ENCODE results near the gene E2F2. TPM values are rescaled to one million over a fixed set of nuclear protein-coding genes. Genes with fewer than 3 reads are reported as not detected.

Gene E2F2
- total and polyA plus RNA-seq, 2 experiments from 2014 or later = 0.78 to 3.4 TPM

DNA sequence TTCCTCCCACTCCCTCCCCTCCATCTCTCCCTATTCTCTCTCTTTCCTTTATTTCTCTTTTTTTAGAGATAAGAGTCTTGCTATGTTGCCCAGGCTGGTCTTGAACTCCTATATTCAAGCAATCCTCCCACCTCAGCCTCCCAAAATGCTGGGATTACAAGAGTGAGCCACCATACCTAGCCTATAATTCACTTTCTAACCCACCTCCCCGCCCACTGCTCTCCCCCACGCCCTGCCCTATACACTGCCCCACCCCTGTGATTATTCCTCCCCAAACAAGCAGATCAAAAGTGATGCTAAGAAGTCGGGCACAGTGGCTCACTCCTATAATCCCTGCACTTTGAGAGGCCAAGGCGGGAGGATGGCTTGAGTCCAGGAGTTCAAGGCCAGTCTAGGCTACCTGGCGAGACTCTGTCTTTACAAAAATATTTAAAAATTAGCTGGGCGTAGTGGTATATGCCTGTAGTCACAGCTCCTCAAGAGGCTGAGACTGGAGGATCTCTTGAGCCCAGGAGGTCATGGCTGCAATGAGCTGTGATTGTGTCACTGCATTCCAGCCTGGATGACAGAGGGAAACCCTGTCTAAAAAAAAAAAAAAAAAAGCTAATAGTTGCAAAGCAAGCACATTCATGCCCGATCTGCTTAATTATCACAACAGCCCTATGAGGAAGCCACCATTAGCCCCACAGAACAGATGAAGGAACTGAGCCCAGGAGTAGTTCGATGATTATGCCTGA is 12.8 kb upstream of the E2F2 start:
- no peaks in the 10 kb centered on the region for H3K36me3 ChIP-seq (ENCODE audit: insufficient read depth)
- H3K27ac Mint-ChIP-seq = no peak overlapping the region
- no peaks in the 10 kb centered on the region for H3K9me3 Mint-ChIP-seq
- no peak overlapping the region for H3K27ac ChIP-seq (ENCODE audit: low read depth)
- H3K4me2 ChIP-seq = no peak overlapping the region
- H3K4me1 Mint-ChIP-seq = peaks cover 15% of the 10 kb centered on the region
- H3F3A ChIP-seq (replicated peaks; ENCODE audit: low read depth) = peaks cover 3% of the 10 kb centered on the region; the same call in 1 of the 2 replicates
- DNase-seq (ENCODE audit: low spot score) (no peak), ATAC-seq (no peak)
- no peaks in the 10 kb centered on the region for H3K27me3 ChIP-seq (ENCODE audit: insufficient read depth)
- peaks cover 8% of the 10 kb centered on the region; the same call in 1 of the 2 replicates for H3K4me1 ChIP-seq (ENCODE audit: insufficient read depth)
- no peak overlapping the region for H3K4me3 Mint-ChIP-seq
- peaks cover 12% of the 10 kb centered on the region for H3K27me3 Mint-ChIP-seq (ENCODE audit: insufficient read depth, low read depth, poor library complexity)
- no peaks in the 10 kb centered on the region for H4K20me1 ChIP-seq (replicated peaks; ENCODE audit: insufficient read depth)
- no peak for TF ChIP-seq JUNB (IDR thresholded peaks at IDR 0.05; ENCODE audit: unreplicated experiment)
- TF ChIP-seq CREB1 (CRISPR knock-in tag; IDR thresholded peaks at IDR 0.05; ENCODE audit: low read depth) = no peak
- TF ChIP-seq CTCF (conservative IDR thresholded peaks at IDR 0.05; ENCODE audit: low read depth in 2 of 2) = no peak
- no peak for TF ChIP-seq STAT1 (IDR thresholded peaks at IDR 0.05; ENCODE audit: unreplicated experiment)
- no peak for TF ChIP-seq NANOG (IDR thresholded peaks at IDR 0.05; ENCODE audit: borderline replicate concordance)
- no peak for TF ChIP-seq EZH2 (IDR thresholded peaks at IDR 0.05; ENCODE audit: low read depth, unreplicated experiment)
- TF ChIP-seq, protein P1, sequence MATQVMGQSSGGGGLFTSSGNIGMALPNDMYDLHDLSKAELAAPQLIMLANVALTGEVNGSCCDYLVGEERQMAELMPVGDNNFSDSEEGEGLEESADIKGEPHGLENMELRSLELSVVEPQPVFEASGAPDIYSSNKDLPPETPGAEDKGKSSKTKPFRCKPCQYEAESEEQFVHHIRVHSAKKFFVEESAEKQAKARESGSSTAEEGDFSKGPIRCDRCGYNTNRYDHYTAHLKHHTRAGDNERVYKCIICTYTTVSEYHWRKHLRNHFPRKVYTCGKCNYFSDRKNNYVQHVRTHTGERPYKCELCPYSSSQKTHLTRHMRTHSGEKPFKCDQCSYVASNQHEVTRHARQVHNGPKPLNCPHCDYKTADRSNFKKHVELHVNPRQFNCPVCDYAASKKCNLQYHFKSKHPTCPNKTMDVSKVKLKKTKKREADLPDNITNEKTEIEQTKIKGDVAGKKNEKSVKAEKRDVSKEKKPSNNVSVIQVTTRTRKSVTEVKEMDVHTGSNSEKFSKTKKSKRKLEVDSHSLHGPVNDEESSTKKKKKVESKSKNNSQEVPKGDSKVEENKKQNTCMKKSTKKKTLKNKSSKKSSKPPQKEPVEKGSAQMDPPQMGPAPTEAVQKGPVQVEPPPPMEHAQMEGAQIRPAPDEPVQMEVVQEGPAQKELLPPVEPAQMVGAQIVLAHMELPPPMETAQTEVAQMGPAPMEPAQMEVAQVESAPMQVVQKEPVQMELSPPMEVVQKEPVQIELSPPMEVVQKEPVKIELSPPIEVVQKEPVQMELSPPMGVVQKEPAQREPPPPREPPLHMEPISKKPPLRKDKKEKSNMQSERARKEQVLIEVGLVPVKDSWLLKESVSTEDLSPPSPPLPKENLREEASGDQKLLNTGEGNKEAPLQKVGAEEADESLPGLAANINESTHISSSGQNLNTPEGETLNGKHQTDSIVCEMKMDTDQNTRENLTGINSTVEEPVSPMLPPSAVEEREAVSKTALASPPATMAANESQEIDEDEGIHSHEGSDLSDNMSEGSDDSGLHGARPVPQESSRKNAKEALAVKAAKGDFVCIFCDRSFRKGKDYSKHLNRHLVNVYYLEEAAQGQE (IDR thresholded peaks at IDR 0.05; ENCODE audit: unreplicated experiment) = no peak
- no peak for TF ChIP-seq ZNF331 (CRISPR knock-in tag; IDR thresholded peaks at IDR 0.05; ENCODE audit: low read depth)
- TF ChIP-seq, protein P2, sequence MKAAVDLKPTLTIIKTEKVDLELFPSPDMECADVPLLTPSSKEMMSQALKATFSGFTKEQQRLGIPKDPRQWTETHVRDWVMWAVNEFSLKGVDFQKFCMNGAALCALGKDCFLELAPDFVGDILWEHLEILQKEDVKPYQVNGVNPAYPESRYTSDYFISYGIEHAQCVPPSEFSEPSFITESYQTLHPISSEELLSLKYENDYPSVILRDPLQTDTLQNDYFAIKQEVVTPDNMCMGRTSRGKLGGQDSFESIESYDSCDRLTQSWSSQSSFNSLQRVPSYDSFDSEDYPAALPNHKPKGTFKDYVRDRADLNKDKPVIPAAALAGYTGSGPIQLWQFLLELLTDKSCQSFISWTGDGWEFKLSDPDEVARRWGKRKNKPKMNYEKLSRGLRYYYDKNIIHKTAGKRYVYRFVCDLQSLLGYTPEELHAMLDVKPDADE (IDR thresholded peaks at IDR 0.05) = no peak
- TF ChIP-seq POLR2AphosphoS5 (IDR thresholded peaks at IDR 0.05; ENCODE audit: low read depth) = no peak
- TF ChIP-seq ZNF114 (CRISPR knock-in tag; IDR thresholded peaks at IDR 0.05) = no peak
- no peak for TF ChIP-seq EZH2phosphoT487 (IDR thresholded peaks at IDR 0.05; ENCODE audit: unreplicated experiment)
- TF ChIP-seq ZNF462 (CRISPR knock-in tag; IDR thresholded peaks at IDR 0.05) = no peak
- H3K9me2 ChIP-seq (ENCODE audit: insufficient read depth) = no peaks in the 10 kb centered on the region
- H3K36me3 Mint-ChIP-seq (ENCODE audit: low read depth) = no peaks in the 10 kb centered on the region
- H3K4me3 ChIP-seq = no peak overlapping the region
- H3K79me2 ChIP-seq (replicated peaks; ENCODE audit: insufficient read depth) = no peaks in the 10 kb centered on the region
- peak overlapping the region; percentile 23; the same call in 1 of the 2 replicates for H2AFZ ChIP-seq

All from GM23338 (cell line).